KBM-7 (cell line): ENCODE results near the gene PDE6G.
A peak's percentile ranks its signal among the peaks of the same experiment; 100 is the strongest.
"Not testable (repeated sequence)": the region's sequence is repeated elsewhere in the genome, so short reads cannot be mapped to it uniquely, and the experiment has no call there.

Experiments used
- DNase-seq: peaks from one replicate; pipeline ENCODE4 v3.0.0-alpha.2; 2015
- in situ Hi-C: fragments of 300-500 bp; cut with MboI; formaldehyde crosslinking; loops from 2 replicates; pipeline ENCODE4 v1.14.3; 2020; ENCODE audit warnings: low sequenced_read_pairs, low pct_unique_long_range_greater_than_20kb, mixed read lengths

Gene PDE6G

DNA sequence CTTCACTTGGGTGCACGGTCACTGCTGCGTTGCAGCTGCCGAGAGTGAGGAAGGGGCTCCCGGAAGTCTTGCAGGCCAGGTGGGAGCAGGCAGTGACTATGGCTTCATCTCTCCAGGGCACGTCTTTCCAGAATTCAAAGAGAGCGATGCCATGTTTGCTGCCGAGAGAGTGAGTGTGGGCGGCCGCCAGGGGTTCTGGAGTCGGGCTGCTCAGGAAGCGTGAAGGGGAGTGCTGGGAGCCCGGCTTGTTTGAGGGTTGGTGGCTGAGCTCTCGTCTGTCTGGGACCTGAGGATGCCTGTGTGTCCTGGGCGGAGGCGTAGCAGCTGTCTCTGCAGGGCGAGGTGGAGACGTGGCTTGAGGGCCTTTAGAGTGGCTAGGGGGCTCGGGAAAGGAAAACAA is 33.7 kb upstream of the PDE6G start:
- DNase-seq, result no peak

DNA sequence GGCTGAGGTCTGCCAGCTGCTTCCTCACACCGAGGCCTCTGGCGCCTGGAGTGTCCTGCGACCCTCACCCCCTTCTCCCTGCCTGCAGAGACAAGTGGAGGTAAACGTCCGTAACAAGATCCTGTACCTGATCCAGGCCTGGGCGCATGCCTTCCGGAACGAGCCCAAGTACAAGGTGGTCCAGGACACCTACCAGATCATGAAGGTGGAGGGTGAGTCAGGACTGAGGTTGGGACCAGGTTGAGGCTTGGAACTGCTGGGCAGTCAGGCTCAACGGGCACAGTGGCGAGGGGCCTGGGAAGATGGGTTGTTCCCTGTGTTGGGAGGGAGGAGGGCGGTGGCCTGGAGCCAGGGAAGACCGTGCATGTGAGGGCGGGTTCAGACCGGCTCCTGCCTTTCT is 32.3 kb upstream of the PDE6G start:
- in situ Hi-C loops, result no loop called here
- DNase-seq, result no peak

More for the DNA sequence above, 33.7 kb upstream of the PDE6G start:
- in situ Hi-C loops, result no loop called here

DNA sequence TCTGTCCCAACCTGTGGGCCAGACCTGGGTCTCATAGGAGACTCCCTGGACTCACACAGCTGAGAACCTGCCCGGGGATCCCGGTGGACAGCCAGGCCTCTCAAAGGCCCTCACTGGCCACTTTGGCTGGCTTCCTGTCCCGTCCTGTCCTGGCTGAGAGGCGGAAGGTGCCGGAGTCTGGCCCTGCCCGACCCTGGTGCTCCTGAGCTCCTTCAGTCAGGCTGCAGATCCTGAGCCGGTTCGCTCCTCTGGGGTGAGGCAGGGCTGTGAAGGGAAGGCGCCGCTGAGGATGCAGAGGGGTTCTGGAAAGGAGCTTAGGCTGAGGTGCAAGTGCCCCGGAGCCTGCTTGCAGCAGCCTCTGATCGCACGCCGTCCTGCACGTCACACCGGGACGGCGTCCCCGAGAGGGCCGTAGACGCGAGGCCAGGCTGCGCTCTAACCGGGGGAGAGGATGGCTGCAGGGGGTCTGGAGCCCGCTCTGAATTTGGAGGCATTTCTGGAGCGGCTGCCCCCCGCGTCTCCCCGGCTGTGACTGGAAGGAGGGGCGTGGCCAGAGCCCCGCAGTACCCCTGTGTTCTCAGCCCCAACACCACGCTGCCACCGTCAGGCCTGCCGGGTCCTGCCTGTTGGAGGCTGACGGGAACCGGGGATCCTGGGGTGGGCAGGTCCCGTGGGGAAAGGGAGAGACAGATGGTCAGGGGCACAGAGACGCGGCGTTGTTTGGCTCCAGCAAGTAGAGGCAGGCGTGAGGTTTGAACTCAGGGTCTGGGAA is 31.6 kb upstream of the PDE6G start:
- in situ Hi-C loops, result no loop called here
- DNase-seq, result no peak

DNA sequence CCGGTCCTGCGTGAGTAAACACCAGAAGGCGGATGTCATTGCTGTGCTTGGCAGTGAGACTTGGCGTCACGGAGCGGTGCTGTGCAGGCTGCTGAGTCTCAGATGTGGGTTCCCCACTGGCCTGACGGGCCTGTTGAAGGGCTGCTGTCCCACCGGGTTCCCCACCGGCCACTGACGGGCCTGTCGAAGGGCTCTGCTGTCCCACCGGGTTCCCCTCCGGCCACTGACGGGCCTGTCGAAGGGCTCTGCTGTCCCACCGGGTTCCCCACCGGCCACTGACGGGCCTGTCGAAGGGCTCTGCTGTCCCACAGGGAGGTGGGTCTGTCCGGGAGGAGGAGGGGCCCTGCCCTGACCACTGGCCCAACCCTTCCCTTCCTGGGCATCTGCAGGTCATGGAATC is 30.3 kb upstream of the PDE6G start:
- in situ Hi-C loops, result no loop called here

DNA sequence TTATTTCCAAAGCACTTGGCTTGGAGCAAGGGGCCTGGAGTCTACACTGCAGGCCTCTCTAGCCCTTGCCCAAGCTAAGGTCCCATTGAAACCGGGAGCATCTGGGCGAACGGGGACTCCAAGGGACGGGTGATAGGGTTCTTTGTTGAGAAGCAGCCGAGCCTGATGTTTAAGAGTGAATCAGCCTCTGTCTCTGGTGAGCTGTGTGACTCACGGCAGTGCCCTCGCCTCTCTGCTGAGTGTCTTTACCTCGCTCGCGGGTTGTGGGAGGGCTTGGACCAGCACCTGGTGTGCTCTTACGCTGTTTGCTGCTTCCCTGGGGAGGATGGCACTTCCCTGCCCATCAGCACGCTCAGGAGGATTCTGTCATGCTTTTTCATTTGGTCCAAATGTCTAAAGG is 28.8 kb upstream of the PDE6G start:
- no peak for DNase-seq
- in situ Hi-C loops, result no loop called here

More for the DNA sequence above, 30.3 kb upstream of the PDE6G start:
- no peak for DNase-seq

DNA sequence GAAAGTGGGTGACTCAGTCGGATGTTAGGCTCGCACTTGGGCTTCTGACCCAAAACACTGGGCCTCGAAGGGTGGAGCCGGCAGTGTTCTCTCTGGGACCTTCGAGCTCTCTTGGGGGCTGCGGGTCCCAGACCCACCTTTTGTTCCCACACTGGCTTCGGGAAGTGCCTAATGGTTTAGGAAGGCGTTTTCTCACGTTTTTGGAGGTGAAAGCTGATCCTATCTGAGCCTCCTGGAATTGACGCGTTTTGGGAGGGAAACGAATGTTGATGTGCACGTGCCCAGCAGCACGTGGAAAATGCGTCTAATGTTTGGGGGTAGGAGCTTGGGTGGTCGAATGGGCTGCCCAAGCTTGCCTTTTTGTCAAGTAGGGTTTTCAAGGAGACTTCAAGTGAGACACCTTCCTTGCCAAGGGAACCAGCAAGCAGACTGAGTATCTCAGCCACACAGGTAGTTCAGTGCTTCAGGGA is 28.1 kb upstream of the PDE6G start:
- DNase-seq, result no peak

DNA sequence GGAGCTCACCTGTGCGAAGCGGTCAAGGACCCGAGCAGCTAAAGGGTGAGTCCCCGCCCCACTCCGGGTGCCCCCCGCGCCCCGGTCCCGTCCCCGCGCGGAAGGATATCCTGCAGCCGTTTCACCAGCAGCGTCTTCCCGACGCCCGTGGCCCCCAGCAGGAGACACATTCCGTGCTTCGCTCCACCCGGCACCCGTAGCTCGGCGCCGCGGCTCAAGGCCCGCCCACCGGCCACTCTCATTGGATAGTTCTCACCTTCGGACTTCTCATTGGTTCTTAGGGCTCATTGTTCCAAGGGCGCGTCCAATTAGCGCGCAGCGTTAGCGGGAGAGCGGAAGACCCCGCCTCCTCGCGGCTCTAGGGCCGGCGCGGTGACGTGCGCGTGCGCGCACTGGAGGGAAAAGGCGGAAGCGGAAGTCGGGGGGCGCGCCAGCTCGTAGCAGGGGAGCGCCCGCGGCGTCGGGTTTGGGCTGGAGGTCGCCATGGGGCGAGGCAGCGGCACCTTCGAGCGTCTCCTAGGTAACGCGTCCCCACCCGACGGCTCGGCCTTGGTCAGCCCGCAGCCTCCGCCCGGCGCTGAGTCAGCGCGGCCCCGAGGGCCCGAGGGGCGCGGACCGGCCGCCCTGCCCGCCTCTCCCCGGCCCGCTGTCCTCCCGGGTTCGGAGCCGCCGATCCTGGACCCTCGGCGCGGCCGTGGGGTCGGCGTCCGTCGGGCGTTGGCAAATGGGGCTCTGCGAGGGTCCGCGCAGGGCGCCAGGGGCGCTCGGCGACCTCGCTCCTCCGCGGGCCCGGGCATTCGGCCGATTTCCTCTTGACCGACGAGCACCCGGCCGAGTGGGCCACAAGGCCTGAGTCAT is 27.5 kb upstream of the PDE6G start, which contains the start of the genes ARL16 and HGS:
ARL16 (minus strand) TSS at position 214 of the 858 bp plus-strand sequence; CDS start at position 170, 44 bp downstream.
HGS (plus strand) TSS at position 428 of the 858 bp plus-strand sequence; CDS start at position 484, 56 bp downstream.
- in situ Hi-C loops, result no loop called here

More for the DNA sequence above, 28.1 kb upstream of the PDE6G start:
- in situ Hi-C loops, result no loop called here

DNA sequence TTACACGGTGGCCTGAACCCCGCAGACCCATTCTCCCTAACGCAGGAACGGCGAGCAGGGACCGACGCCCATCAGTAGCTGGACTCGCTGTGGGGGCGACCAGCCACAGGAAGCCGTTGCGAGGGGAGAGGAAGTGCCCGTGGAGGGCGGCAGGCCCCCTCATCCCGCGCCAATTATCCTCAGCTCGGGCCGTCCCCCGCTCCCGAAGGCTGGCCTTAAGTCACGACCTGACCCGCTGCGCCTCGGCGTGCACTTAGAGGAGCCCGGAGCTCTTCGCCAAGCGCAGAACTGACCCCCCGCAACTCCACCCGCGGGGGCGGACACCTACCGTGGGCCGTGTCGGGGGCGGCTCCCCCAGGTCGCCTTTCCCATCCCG is 26.9 kb upstream of the PDE6G start:
- DNase-seq, result peak; percentile 31
- in situ Hi-C loops, result no loop called here

More for the DNA sequence above, 27.5 kb upstream of the PDE6G start, which contains the start of the genes ARL16 and HGS:
- DNase-seq, result peak; percentile 99

DNA sequence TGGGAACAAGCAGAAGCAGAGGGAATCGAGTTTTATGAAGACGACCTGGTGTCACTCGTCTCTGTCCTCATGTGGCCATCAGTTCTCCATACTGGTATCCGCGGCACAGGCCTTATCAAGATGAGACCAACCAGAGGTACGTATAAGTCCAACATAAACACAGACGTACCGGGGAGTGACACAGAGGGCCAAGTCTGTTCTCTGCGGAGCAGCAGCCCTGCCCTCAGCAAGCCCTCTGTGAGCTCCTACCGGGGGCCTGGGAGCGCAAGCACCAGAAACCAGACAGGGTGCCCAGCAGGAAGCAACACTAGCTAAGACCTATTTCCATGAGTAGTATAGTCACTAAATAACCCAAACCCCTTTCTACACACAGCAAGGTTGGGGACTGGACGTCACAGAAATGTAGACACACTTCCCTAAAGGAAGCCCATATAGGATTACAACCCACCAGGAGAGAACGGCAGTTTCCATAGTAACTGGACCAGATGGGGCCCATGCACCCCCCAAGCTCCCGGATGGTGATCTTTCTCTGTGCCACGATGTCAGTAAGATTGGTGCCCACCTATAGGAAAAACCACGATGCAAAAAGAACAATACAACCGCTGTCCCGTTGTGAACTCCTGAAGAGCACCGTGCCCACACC is 26.3 kb upstream of the PDE6G start:
- peak; percentile 36 for DNase-seq
- in situ Hi-C loops, result no loop called here

DNA sequence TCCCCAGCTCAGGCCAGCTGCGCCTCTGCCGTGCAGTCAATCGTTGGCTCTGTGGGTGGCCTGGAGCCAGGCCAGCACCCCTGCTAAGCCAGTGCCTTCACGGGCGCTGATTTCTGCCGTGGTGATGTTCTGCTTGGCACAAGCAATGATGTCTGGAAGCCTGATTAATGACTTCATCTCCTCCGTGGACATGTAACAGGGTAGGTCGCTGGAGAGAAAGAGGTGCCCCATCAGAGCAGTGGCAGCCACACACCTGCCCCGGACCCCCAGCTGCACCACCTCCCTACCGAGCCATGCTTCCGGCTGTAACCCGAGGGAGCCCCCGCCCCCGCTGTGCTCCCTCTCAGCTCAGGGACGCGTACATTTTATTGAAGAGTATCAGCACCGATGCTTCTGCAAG is 25.3 kb upstream of the PDE6G start:
- in situ Hi-C loops, result no loop called here
- no peak for DNase-seq

DNA sequence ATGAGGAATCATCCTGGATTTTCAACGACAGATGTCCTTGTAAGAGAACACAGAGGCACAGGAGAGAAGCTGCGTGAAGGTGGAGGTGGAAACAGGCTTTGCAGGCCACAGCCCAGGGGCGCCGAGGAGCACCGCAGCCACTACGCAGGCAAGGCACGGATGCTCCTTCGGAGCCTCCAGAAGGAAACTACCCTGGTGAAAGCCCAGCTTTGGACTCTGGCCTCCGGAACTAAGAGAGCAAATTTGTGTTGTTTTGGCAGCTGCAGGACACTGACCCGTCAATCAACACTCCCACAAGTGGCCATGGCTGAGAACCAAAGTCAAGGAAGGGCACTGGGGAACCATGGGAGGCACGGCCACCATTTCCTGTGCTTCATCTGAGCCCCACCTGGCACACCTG is 23.8 kb upstream of the PDE6G start:
- no peak for DNase-seq
- in situ Hi-C loops, result no loop called here

DNA sequence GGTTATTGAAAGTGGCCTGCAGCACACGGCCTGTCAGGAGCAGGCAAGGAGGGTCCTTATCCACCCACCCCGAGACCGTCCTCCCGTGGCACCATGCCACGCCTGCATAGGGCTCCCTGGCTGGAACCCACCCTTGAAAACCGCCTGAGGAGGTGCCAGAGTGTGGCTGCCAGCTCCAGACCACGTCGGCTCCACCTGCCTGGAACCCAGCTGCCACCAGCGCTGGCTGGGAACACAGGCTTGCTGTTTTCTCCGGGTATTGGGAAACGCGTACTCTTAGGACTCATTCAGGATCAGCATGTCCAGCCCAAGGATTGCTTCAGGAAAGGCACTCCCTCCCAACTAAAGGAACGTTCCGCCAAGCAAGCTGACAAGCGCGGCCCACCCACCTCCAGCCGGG is 20.6 kb upstream of the PDE6G start:
- in situ Hi-C loops, result no loop called here
- DNase-seq, result no peak

DNA sequence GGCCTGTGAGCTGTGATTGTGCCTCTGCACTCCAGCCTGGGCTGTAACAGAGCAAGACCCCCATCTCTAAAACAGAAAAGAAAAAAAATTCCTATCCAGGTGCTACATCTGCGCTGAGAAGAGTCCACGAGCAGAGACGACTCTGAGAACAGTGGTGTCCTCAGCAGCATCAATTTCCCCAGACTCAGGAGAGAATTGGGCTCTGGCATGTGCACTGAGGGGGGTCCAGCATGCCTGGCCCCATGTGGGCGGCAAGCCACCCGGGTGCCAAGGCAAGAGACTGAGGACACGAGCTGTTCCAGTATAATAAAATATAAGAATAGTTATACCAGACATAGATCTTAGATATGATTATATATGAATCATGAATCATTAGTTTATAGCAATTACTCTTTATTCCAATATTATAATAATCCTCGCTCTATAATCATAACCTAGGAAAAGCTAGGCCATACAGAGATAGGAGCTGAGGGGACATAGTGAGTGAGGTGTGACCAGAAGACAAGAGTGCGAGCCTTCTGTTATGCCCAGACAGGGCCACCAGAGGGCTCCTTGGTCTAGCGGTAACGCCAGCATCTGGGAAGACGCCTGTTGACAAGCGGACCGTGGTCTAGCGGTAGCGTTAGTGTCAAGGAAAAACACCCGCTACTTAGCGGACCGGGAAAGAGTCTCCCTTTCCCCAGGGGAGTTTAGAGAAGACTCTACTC is 19.3 kb upstream of the PDE6G start:
- peak; percentile 70 for DNase-seq
- in situ Hi-C loops, result not testable (repeated sequence)

DNA sequence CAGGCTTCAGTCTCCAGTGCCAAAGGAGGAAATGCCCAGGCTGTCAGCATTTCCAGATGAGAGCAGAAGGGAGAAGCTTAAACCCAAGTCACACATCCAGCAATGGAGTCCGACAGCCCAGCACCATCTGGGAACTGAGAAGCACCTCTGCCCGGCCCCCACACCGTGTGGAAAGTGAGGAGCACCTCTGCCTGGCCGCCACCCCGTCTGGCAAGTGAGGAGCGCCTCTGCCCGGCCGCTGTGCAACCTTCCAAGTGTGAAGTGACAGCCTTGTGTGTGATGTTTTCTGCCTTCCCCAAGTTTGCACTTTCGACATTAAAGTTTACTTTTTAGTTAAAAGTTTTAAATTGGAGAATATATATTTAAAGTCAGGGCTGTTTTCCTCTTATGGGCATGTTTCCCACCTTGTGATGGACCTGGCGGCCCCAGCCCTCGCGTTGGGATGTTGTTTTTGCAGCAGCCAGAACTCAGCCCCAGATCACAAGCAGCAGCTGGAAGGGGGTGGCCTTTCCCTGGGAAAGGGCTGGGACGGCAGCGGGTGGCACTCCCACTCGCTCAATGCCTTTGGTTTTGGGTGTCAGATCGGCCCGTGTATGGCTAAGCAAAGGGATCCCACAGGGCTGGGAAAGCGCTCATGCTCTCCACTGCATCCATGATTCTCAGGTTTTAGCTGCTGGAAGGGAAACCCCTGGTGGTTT is 17.4 kb upstream of the PDE6G start:
- in situ Hi-C loops, result no loop called here
- no peak for DNase-seq

DNA sequence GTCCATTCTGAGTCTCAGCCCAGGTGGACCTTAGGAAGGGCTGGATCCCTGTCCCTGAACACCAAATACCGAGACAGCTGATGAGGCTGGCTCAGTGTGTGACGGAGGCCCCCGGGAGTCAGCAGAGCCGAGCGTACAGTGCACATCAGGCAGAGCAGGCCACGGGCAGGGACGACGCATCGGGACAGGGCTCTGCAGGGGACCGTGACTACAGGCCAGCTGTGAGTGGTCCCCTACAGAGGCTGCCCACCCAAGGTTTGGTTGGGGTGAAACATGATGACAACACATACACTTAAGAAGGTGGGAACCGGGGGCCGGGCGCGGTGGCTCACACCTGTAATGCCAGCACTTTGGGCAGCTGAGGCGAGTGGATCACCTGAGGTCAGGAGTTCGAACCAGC is 16.6 kb upstream of the PDE6G start:
- DNase-seq, result no peak
- in situ Hi-C loops, result no loop called here

DNA sequence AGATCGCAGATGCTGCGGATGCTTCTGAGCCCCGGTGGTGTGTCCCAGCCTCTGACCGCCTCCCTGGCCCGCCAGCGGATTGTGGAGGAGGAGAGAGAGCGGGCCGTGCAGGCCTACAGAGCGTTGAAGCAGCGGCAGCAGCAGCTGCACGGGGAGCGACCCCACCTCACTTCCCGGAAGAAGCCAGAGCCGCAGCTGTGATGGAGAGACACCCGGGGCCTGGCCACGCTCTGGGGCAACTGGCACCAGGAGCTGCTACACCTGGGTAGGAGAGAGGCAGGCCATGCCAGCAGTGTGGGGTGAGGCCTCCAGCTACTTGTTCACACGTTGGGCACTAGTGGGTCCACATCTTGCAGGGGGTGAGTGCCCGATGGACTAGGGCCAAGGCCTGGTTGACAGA is 16.2 kb upstream of the PDE6G start:
- in situ Hi-C loops, result no loop called here
- no peak for DNase-seq

DNA sequence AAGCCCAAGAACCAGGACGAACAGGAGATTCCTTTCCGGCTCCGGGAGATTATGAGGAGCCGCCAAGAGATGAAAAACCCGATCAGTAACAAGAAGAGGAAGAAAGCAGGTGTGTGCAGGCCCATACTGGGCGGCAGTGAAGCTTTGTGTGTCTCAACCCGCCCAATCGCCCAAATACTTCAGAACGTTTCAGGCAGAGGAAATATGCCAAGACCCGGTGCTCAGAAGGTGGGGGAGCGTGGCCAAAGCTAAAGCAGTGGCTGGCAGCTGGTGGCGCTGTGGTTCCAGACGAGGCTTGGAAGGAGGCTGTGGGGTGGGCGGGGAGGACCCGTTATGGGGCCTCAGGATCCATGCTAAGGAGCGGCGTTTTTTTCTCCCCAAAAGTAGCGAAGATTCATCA is 11.4 kb upstream of the PDE6G start:
- DNase-seq, result peak; percentile 62
- in situ Hi-C loops, result no loop called here
